ENCODE data around the gene NCBP3. TPM values are rescaled to one million over a fixed set of nuclear protein-coding genes. Genes with fewer than 3 reads are reported as not detected.

Gene NCBP3
- total RNA-seq, 2 donors from 2014 or later, result 23.4 to 34.2 TPM

GRCh38 chr17:3763777-3764170, 82.3 kb downstream of the NCBP3 start:
- TF ChIP-seq POLR2A (IDR thresholded peaks at IDR 0.05), result no peak
- TF ChIP-seq, protein P1, sequence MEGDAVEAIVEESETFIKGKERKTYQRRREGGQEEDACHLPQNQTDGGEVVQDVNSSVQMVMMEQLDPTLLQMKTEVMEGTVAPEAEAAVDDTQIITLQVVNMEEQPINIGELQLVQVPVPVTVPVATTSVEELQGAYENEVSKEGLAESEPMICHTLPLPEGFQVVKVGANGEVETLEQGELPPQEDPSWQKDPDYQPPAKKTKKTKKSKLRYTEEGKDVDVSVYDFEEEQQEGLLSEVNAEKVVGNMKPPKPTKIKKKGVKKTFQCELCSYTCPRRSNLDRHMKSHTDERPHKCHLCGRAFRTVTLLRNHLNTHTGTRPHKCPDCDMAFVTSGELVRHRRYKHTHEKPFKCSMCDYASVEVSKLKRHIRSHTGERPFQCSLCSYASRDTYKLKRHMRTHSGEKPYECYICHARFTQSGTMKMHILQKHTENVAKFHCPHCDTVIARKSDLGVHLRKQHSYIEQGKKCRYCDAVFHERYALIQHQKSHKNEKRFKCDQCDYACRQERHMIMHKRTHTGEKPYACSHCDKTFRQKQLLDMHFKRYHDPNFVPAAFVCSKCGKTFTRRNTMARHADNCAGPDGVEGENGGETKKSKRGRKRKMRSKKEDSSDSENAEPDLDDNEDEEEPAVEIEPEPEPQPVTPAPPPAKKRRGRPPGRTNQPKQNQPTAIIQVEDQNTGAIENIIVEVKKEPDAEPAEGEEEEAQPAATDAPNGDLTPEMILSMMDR (IDR thresholded peaks at IDR 0.05), result no peak
- Histone ChIP-seq H3K4me1 (no peaks in the 10 kb centered on the region), H3K27ac (no peak overlapping the region), H3K9me3 (peaks cover 0 to 9% (median 0%) of the 10 kb centered on the region in 3 donors), H3K4me3 (no peak overlapping the region), H3K36me3 (replicated peaks in 1 of 2; ENCODE audit: insufficient read depth in 1 of 2, low read depth in 2 of 2) (no peaks in the 10 kb centered on the region), H3K27me3 (no peaks in the 10 kb centered on the region)
- WGBS, 2 donors, result 68 to 70% methylated on average over 3 of the region's 3 CpGs
- DNase-seq (no peak), ATAC-seq (no peak)
- intact Hi-C loops (cut with DNase I), result no loop called here

GRCh38 chr17:3762922-3763776, 82.9 kb downstream of the NCBP3 start:
- no peak for ATAC-seq
- no peak for DNase-seq
- Histone ChIP-seq H3K4me1 (no peaks in the 10 kb centered on the region), H3K9me3 (peaks cover 0 to 9% (median 0%) of the 10 kb centered on the region in 3 donors), H3K27me3 (no peaks in the 10 kb centered on the region), H3K36me3 (replicated peaks in 1 of 2; ENCODE audit: insufficient read depth in 1 of 2, low read depth in 2 of 2) (no peaks in the 10 kb centered on the region), H3K4me3 (no peak overlapping the region), H3K27ac (no peak overlapping the region)
- WGBS, 2 donors, result 81% methylated on average over 14 of the region's 14 CpGs
- TF ChIP-seq POLR2A (IDR thresholded peaks at IDR 0.05), result no peak
- TF ChIP-seq, protein P1 (IDR thresholded peaks at IDR 0.05), result no peak
- intact Hi-C loops (cut with DNase I), result no loop called here

DNA sequence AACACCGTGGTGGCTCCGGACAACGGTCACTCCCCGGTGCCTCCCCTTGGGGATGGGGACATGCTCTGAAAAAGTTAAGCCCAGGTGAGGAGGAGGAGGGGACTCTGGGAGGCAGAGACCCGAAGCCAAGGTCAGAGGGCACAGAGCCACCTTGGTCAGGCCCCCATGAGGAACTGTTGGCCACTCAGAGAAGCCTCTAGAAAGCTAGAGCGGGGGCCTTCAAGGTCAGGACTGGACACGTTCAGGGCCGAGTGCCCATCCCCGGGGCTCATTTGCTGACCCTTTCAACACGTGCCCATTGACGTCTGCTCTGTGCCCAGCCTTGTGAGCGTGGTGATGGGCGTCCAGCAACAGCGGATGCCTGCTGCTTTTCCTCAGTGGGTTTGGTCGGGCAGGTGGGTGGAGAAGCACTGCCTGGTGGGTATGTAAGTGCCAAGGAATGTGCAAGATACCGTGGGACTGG, 84.1 kb downstream of the NCBP3 start:
- H3K4me3 ChIP-seq, result no peak overlapping the region
- H3K36me3 ChIP-seq (replicated peaks in 1 of 2; ENCODE audit: insufficient read depth in 1 of 2, low read depth in 2 of 2), result no peaks in the 10 kb centered on the region
- H3K27me3 ChIP-seq, result no peaks in the 10 kb centered on the region
- no peaks in the 10 kb centered on the region for H3K4me1 ChIP-seq
- WGBS, 2 donors, result 57 to 62% methylated on average over 13 to 15 of the region's 16 CpGs
- no peak overlapping the region for H3K27ac ChIP-seq
- no peak for ATAC-seq
- H3K9me3 ChIP-seq, result peaks cover 0 to 9% (median 0%) of the 10 kb centered on the region in 3 donors
- TF ChIP-seq POLR2A (IDR thresholded peaks at IDR 0.05), result no peak
- TF ChIP-seq, protein P1 (IDR thresholded peaks at IDR 0.05), result no peak
- no peak for DNase-seq
- intact Hi-C loops (cut with DNase I), result no loop called here

DNA sequence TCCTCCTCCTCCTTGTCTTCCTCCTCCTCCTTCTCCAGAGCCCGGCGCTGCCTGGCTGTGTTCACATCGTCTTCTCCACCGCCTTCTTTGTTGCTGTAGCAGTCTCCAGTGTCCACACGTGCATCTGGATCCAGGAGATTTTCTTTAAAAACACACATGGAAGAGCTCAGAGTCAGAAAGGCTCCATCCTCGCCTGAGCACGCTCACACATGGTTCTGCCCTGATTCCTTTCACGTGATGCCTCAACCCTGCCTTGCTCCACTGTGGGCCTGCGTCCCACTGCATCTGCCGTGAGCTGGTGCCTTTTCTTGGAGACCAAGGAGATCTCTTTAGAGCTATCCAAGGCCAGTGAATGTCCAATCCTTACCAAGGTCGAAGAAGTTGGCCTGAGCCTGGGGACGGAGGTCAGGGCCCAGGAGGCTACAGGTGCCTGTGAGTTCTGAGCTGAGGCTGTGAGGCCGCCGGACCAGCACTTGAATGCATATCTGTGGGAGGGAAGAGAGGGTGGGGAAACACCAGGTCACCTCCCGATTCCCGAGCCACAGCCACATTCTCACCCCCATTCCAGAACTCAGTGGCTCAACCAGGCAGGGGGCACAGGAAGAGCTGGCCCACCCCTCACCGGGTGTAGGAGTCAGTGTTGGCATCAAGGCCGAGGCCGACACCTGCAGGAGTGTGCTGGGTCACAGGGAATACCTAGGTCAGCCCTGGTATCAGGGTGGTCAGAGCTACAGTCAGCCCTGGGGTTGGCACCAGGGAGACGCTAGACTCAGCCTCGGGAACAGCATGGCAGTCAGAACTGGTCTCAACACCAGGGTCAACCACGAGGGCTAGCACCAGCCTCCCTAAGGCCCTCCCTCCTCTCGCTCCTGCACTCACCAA, 84.8 kb downstream of the NCBP3 start:
- no peaks in the 10 kb centered on the region for H3K36me3 ChIP-seq (replicated peaks in 1 of 2; ENCODE audit: insufficient read depth in 1 of 2, low read depth in 2 of 2)
- ATAC-seq (no peak), DNase-seq (no peak)
- peaks cover 0 to 9% (median 0%) of the 10 kb centered on the region in 3 donors for H3K9me3 ChIP-seq
- 79 to 82% methylated on average over 16 to 22 of the region's 23 CpGs for WGBS, 2 donors
- no peak overlapping the region for H3K4me3 ChIP-seq
- no peak for TF ChIP-seq POLR2A (IDR thresholded peaks at IDR 0.05)
- TF ChIP-seq, protein P1 (IDR thresholded peaks at IDR 0.05), result no peak
- no peaks in the 10 kb centered on the region for H3K4me1 ChIP-seq
- intact Hi-C loops (cut with DNase I), result no loop called here
- no peak overlapping the region for H3K27ac ChIP-seq
- H3K27me3 ChIP-seq, result no peaks in the 10 kb centered on the region

All from body of pancreas (tissue), 4 donors.